HG03045 (cell line): Measurements from ENCODE around the gene FRMPD1.
A peak's percentile ranks its signal among the peaks of the same experiment; 100 is the strongest.
"Not testable (repeated sequence)": the region's sequence is repeated elsewhere in the genome, so short reads cannot be mapped to it uniquely, and the experiment has no call there.

ENCODE experiments used
- ATAC-seq: cut with Tn5 transposase; IDR thresholded peaks from one replicate; pipeline ENCODE4 v1.9.1; 2021; ENCODE audit warnings: mild to moderate bottlenecking, moderate library complexity; ENCODE audit not compliant: unreplicated experiment

Gene FRMPD1

GRCh38 chr9:37650873-37651768 lies at the start of gene FRMPD1:
Gene FRMPD1 (plus strand): TSS chr9:37650954. CDS start chr9:37692642, 41,688 bp downstream.
- ATAC-seq, result peak; percentile 79

GRCh38 chr9:37602061-37602460 lies 48.7 kb upstream of the FRMPD1 start:
- ATAC-seq, result not testable (repeated sequence)

GRCh38 chr9:37602817-37603216 lies 47.9 kb upstream of the FRMPD1 start:
- no peak for ATAC-seq

GRCh38 chr9:37604296-37604695 lies 46.5 kb upstream of the FRMPD1 start:
- no peak for ATAC-seq

- no peak for ATAC-seq
Measured at GRCh38 chr9:37608250-37608649, 42.5 kb upstream of the FRMPD1 start.

- no peak for ATAC-seq
Measured at GRCh38 chr9:37609735-37610397, 40.9 kb upstream of the FRMPD1 start.

GRCh38 chr9:37611014-37611413 lies 39.7 kb upstream of the FRMPD1 start:
- no peak for ATAC-seq

- no peak for ATAC-seq
Measured at GRCh38 chr9:37611961-37612360, 38.8 kb upstream of the FRMPD1 start.

- no peak for ATAC-seq
Measured at GRCh38 chr9:37617161-37617560, 33.6 kb upstream of the FRMPD1 start.

GRCh38 chr9:37617832-37618231 lies 32.9 kb upstream of the FRMPD1 start:
- no peak for ATAC-seq

- no peak for ATAC-seq
Measured at GRCh38 chr9:37618817-37619216, 31.9 kb upstream of the FRMPD1 start.

GRCh38 chr9:37619806-37620205 lies 30.9 kb upstream of the FRMPD1 start:
- ATAC-seq, result no peak

GRCh38 chr9:37620396-37620795 lies 30.4 kb upstream of the FRMPD1 start:
- ATAC-seq, result no peak

GRCh38 chr9:37621273-37622121 lies 29.3 kb upstream of the FRMPD1 start:
- no peak for ATAC-seq

GRCh38 chr9:37622462-37622861 lies 28.3 kb upstream of the FRMPD1 start:
- no peak for ATAC-seq

GRCh38 chr9:37623267-37623666 lies 27.5 kb upstream of the FRMPD1 start:
- ATAC-seq, result no peak

- no peak for ATAC-seq
Measured at GRCh38 chr9:37624073-37624472, 26.7 kb upstream of the FRMPD1 start.

- ATAC-seq, result no peak
Measured at GRCh38 chr9:37625036-37625757, 25.6 kb upstream of the FRMPD1 start.

GRCh38 chr9:37625758-37626147 lies 25.0 kb upstream of the FRMPD1 start:
- ATAC-seq, result no peak

- ATAC-seq, result no peak
Measured at GRCh38 chr9:37626708-37627292, 24.0 kb upstream of the FRMPD1 start.
